GM19372 (cell line): ENCODE data around the gene CDHR5.

ENCODE experiments used
- ATAC-seq: cut with Tn5 transposase; IDR thresholded peaks from one replicate; pipeline ENCODE4 v1.9.1; 2021; ENCODE audit warnings: mild to moderate bottlenecking, low read depth, moderate library complexity; ENCODE audit not compliant: unreplicated experiment

Gene CDHR5

DNA sequence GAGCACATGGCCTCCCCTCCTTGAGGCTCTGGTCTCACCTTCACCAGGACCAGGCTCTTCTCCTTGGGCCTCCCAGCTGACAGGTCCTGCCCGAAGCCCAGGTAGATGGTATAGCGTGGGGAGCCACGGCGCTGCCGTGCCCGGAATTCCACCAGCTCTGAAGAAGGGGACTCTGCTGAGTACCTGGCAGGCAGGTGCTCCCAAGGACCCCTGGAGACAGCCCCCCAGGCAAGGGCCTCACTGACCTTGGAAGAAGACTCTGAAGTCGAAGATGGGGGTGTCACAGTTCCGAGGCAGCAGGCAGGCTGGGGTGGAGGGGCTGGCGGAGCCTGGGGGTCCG is 11.8 kb downstream of the CDHR5 start:
- ATAC-seq = no peak

DNA sequence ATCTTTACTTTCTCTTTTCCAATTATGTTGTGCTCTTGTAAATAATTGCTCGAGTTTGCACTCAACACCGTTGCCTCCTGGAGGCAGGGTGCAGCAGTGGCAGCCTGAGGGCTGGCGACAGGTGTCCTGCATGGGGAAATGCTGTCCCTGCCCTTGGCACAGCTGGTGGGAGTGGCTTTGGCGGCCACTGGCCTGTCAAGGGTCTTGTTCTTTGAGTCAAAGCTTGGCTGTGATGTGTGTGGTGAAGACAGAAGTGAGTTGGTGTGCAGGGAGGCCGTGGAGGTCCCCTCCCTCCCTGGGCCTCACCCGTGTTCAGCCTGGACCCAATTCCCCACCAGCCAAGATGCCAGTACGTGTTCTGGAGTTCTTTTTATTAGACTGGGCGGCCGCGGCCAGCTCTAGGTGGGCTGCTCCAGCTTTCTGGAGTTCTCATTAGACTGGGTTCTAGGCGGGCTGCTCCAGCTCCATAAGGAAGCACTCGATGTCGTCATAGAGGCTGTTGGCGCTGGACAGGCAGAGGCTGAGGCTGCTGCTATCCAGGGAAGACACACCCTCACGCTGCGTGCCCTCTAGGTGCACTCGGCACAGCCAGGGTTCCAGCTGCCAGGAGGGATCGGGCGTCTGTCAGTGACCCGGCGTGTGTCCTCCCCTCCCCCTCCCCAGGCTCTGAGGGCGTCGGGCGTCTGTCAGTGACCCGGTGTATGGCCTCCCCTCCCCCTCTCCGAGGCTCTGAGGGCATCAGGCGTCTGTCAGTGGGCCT is 12.4 kb downstream of the CDHR5 start:
- no peak for ATAC-seq

DNA sequence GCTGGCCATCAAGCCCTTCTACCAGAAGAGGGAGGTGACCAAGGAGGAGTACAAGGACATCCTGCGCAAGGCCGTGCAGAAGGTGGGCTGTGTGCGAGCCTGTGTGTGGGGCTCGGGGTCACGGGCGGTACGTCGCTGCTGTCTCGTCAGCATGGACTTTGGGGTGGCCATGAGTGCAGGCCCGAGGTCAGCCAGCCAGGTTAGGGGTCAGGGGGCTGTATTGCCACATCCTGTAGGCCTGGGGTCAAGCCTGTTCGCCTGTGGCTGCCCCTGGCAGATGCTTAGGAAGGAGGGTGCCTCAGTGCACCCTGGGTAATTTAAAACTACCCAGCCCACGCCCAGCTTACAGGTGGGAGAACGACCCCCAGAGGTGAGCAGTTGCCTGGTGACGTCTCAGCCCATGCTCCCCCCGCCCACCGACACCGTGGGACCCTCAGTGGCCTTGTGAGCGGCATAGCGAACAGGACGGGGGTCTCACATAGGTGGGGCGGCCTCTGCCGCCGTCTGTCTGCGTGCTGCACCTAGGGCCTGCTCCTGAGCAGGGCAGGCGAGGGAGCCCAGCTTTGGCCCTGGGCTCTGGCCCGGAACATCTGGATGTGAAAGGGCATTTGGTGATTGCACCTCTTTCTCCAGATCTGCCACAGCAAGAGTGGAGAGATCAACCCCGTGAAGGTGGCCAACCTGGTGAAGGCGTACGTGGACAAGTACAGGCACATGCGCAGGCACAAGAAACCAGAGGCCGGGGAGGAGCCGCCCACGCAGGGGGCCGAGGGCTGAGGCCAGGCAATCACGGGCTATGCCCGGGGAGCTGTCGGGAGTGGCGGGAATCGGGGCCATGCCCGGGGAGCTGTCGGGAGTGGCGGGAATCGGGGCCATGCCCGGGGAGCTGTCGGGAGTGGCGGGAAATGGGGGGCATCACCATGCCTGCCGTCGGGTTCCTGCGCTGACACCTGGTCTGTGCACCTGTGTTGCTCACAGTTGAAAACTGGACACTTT is 13.5 kb downstream of the CDHR5 start:
- no peak for ATAC-seq

DNA sequence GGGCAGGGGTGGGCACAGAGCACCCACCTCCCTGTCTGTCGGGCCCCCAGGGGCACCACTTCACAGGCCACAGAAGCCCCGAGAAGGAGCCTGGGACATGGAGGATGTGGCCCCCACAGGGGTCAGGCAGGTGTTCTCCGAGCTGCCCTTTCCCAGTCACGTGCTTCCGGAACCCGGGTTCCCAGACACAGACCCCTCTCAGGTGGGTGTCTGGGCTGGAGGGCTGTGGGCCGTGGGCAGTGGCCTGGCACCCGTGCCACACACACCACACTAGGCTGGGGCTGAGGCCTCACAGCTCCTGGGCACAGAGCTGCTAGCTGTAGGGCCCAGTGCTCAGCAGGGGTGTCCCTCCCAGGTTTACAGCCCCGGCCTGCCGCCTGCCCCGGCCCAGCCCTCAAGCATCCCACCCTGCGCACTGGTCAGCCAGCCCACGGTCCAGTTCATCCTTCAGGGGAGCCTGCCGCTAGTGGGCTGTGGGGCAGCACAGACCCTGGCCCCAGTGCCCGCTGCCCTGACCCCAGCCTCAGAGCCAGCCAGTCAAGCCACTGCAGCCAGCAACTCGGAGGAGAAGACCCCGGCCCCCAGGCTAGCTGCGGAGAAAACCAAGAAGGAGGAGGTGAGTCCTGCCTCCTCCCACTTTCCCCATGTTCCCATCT is 14.5 kb downstream of the CDHR5 start:
- no peak for ATAC-seq

DNA sequence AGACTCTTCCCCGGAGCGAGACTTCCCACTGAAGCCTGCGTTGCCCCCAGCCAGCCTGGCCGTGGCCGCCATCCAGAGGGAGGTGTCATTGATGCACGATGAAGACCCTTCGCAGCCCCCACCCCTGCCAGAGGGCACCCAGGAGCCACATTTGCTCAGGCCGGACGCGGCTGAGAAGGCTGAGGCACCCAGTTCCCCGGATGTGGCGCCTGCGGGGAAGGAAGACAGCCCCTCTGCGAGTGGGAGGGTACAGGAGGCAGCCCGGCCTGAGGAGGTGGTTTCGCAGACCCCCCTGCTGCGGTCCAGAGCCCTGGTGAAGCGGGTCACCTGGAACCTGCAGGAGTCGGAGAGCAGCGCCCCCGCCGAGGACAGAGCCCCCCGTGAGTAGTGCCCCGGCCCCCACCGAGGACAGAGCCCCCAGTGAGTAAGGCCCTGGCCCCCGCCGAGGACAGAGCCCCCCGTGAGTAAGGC is 15.4 kb downstream of the CDHR5 start:
- ATAC-seq = no peak

DNA sequence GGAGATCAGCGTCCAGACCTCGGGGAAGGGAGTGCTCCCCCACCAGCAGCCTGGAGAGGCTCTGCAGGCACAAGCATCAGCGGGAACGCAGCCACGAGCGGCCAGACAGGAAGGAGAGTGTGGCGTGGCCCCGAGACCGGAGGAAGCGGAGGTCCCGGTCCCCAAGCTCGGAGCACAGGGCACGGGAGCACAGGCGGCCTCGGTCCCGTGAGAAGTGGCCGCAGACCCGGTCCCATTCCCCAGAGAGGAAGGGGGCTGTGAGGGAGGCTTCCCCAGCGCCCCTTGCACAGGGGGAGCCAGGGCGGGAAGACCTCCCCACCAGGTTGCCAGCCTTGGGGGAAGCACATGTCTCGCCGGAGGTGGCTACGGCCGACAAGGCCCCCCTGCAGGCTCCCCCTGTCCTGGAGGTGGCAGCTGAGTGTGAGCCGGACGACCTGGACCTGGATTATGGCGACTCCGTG is 15.9 kb downstream of the CDHR5 start:
- ATAC-seq = no peak

DNA sequence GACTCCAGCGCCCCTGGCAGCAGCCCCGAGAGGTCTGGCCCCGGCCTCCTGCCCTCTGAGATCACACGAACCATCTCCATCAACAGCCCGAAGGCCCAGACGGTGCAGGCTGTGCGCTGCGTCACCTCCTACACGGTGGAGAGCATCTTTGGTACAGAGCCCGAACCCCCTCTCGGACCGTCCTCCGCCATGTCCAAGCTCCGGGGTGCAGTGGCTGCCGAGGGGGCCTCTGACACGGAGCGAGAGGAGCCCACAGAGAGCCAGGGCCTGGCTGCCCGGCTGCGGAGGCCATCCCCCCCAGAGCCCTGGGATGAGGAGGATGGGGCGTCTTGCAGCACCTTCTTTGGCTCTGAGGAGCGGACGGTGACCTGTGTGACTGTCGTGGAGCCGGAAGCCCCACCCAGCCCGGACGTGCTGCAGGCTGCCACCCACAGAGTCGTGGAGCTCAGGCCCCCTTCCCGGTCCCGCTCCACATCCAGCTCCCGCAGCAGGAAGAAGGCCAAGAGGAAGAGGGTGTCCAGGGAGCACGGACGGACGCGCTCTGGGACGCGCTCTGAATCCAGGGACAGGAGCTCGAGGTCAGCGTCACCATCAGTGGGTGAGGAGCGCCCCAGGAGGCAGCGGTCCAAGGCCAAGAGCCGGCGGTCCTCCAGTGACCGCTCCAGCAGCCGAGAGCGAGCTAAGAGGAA is 16.6 kb downstream of the CDHR5 start:
- ATAC-seq = no peak

DNA sequence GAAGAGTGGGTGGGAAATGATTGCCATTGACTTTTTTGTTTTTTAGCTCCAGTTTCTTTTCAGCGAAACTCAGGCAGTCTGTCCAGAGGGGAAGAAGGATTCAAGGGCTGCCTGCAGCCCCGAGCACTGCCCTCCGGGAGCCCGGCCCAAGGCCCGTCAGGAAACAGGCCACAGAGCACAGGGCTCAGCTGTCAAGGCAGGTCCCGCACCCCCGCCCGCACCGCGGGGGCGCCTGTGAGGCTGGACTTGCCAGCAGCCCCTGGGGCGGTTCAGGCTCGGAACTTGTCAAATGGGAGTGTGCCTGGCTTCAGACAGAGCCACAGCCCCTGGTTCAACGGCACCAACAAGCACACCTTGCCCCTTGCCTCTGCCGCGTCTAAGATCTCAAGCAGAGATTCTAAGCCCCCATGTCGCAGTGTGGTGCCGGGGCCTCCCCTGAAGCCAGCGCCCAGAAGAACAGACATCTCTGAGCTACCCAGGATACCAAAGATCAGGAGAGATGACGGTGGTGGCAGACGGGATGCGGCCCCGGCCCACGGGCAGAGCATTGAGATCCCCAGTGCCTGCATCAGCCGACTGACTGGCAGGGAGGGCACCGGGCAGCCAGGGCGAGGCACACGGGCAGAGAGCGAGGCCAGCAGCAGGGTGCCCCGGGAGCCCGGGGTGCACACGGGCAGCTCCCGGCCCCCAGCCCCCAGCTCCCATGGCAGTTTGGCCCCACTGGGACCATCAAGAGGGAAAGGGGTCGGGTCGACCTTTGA is 17.6 kb downstream of the CDHR5 start:
- no peak for ATAC-seq

DNA sequence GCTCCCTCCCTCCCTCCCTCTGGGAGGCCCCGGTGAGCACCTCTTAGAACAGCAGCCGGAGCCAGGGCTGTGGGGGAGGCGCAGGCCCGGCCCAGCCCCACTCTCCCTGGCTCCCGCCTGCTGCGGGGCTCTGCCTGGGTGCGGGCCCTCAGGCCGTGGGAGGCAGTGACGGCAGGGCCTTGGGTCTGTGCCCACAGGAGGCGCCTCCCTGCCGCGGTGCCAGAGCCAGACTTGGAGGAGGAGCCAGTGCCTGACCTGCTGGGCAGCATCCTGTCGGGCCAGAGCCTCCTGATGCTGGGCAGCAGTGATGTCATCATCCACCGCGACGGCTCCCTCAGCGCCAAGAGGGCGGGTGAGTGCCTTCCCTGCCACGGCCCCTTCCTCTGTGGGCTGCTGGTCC is 18.5 kb downstream of the CDHR5 start:
- ATAC-seq = no peak

DNA sequence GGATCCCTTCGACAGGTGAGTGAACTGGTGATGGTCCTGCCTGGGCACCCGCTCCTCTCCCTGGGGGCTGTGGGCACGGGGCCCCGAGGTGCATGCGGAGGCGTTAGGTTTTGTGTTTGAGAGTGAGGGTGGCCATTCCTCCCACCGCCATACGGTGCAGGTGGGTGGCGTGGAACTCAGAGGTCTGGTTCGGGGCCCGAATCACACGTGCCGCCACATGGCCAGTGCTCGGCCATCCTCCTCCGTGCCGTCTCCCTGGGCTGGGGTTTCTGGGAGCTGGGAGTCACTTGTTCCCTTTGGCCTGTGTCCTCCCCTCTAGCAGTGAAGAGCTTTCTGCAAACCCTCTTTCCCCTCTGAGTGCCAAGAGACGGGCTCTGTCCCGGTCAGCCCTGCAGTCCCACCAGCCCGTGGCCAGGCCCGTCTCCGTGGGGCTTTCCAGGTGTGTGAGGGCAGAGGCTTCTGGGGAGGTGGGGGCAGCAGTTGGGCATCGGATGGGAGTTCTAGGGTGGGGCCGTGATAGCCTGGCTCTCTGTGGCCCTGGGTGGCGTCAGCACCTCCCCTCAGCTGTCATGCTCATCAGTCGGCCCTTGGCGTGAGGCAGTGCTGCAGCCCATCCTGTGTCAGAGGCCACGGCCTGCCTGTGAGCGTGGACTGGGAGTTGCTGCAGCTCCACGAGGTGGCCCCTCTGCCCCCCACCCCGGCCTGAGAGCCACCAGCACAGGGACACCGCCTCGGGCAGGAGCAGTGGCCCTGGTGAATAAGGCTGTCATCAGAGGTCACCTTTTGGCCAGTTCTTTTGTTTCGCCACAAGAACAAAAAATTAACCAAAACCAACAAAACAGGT is 19.2 kb downstream of the CDHR5 start:
- ATAC-seq = no peak

DNA sequence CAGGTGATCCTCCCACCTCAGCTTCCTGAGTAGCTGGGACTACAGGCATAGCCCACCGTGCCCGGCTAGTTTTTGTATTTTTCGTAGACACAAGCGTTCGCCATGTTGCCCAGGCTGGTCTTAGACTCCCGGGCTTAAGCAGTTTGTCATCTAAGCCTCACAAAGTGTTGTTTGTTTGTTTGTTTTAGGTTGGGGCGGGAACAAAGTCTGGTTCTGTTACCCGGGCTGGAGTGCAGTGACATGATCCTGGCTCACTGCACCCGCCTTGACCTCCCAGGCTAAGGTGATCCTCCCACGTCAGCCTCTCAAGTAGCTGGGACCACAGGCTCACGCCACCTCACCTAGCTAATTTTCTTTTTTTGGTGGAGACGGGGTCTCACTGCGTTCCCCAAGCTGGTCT is 21.6 kb downstream of the CDHR5 start:
- no peak for ATAC-seq

DNA sequence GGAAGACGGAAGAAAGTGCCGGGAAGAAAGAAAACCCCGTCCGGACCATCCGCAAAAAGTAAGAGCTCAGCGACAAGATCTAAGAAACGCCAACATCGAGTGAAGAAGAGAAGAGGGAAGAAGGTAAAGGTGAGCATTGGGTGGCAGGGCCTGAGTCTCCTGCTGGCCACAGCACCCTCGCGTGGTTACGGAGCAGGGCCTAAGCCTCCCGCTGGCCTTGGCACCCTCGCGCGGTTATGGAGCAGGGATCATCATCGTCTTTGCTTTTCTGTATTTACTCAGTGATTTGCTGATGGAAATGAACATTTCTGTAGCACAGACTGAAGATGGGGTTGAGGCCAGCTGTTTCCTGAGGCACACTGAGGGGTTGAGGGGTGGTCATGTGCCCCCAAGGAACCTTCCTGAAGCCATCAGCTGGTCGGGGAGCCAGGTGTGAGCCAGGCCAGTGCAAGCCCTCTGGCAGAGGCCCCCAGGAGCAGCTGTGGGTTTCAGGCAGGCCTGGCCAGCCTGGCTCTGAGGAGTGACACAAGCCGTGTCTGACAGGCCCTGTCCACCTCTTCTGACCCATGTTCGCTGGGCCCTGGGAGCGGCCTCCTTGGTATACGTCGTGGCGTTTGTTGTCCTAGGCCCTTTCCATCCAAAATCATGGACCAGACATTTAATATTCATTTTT is 23.0 kb downstream of the CDHR5 start:
- ATAC-seq = no peak

DNA sequence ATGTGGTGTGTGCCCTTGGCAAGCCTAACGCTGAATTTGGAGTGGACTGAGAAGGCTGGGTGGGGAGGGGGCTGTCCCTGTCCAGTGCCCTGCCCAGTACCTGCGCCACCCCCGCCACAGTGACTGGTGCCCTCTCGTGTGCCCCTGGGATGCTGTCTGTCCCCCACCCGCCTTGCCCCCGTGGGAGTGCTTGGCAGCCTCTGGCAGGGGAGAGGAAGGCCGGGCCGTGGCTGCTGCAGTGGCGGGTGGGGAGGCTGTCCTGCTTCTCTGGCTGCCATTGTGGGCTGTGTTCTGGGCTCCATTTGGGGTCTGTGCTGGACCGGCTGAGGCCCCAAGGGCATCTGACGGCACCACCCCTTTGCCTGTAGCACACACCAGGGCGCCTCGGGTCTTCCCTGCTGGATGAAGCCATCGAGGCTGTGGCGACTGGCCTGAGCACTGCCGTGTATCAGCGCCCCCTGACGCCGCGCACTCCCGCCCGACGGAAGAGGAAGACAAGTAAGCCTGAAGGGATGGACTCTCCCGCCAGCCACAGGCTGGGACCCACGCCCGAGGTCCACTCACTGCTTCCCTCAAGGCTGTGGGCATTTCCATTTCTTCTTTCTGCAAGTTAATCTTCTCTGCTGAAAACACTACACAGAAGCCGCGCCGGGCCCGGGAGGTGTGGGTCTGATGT is 26.6 kb downstream of the CDHR5 start:
- no peak for ATAC-seq

DNA sequence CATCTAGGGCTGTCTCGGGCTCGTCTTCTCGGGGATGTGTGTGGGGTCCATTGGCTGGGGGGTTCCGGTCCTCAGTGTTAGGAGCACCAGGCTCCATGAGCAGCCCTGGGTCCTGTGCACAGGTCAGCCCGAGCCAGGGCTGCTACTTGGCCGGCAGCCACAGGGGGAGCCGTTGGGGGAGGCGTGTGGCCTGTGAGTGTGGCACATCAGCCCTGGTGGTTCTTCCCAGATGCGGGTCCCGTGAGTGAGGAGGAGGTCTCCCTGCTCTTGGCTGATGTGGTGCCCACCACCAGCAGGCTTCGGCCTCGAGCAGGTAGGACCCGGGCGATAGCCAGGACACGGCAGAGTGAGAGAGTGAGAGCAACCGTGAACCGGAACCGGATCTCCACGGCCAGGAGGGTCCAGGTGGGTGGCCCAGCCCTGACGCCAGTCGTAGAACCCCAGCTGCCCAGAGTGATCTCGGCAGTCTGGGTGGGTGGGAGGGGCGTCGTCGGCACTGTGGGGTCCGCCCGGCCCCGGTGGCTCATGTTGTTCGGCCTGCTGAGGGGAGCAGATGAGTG is 27.5 kb downstream of the CDHR5 start:
- no peak for ATAC-seq

DNA sequence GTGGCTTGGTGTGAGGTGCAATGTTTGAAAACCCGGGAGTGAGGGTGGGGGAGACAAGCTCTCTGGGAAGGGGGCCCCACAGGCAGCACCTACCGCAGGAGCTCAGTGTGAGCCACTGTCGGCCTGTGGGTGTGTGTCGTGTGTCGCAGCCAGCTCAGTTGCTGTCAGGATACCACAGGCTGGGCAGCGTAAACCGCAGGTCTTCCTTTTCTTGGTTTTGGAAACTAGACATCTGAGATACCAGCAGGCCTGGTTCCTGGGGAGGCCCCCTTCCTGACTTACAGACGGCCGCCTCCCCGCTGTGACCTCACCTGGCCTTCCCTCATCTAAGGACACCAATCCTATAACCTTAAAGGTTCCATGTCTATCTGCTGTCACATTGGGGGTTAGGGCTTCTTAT is 28.4 kb downstream of the CDHR5 start:
- no peak for ATAC-seq

DNA sequence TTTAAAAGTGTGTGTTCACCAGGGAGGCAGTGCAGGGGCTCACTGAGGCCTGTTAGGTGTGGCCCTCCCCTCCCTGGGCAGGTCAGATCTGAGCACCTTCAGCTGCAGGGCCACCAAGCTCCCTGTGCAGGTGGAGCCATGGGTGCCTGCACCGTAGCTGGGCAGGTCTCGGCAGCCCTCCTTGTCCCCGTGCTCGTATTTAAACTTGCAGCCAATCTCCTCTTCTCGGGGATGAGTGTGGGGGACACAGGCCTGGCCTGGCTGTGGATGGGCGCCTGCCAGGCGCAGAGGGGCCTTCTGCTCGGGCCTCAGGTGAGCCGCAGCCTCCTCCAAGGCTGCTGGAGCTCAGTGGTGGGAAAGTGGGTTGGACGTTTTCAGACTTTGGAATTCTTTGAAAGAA is 29.4 kb downstream of the CDHR5 start:
- no peak for ATAC-seq

DNA sequence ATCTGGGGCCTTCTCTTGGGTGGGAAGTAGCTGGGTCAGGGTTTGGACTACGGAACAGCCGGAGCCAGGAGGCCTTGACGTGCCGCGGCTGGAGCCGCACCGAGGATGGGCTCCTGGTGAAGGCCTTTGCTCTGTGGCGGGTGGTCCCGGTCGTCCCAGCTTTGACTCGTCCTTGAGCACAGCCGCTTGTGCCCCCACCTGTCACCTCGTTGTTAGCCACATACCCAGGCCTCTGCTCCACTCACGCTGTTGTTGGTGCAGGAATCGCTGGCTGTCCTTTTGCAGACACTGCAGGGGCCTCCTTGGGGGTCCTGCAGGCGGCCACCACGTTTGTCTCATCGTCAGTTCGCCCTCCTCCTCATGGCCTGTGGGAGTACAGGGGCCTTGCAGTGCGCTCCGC is 31.4 kb downstream of the CDHR5 start:
- ATAC-seq = no peak
